GM19468 (cell line): ENCODE data around the gene MAP4K2.
"Not testable (repeated sequence)": the region's sequence is repeated elsewhere in the genome, so short reads cannot be mapped to it uniquely, and the experiment has no call there.

ENCODE experiments used
- ATAC-seq: cut with Tn5 transposase; IDR thresholded peaks from one replicate; pipeline ENCODE4 v1.9.1; 2021; ENCODE audit warnings: mild to moderate bottlenecking, moderate library complexity, moderate number of reproducible peaks; ENCODE audit not compliant: unreplicated experiment; ENCODE audit errors: extremely low read depth

The MAP4K2 gene

DNA sequence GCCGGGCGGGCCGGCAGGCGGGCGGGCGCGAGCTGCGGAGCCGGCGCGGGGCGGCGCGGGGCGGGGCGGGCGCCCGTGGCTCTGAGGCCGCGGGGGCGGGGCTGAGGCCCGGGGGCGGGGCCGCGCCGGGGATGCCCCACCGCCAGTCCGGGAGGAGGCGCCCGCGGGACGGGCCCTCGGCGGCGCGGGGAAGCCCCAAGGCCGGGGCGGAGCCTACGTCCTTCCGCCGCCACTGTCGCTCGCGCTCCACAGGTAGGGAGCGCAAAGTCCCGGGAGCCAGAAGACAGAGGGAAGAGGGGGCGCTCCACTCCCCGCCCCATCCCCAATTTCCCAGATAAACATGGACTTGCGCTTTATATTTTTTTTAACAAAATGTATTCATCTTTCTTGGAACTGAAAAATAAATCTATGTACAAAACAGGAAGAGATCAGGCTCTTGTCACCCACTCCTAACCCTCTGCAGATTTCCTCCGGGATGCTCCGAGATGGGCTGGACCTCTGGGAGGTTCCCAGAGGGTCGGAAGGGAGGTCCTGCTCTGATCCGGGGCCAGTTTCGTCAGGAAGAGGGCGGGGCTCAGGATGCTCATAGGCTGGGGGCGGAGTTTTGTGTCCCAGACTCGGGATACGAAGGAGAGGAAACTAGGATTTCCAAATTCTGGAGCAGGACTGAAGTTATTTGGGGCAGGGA, at the start of gene MAP4K2:
TSS of gene MAP4K2 (minus strand) at position 57 of the 688 bp plus-strand sequence. CDS start 65 bp downstream, outside the sequence.
- ATAC-seq = no peak

GRCh38 chr11:64851831-64852351, 48.9 kb upstream of the MAP4K2 start:
- no peak for ATAC-seq

DNA sequence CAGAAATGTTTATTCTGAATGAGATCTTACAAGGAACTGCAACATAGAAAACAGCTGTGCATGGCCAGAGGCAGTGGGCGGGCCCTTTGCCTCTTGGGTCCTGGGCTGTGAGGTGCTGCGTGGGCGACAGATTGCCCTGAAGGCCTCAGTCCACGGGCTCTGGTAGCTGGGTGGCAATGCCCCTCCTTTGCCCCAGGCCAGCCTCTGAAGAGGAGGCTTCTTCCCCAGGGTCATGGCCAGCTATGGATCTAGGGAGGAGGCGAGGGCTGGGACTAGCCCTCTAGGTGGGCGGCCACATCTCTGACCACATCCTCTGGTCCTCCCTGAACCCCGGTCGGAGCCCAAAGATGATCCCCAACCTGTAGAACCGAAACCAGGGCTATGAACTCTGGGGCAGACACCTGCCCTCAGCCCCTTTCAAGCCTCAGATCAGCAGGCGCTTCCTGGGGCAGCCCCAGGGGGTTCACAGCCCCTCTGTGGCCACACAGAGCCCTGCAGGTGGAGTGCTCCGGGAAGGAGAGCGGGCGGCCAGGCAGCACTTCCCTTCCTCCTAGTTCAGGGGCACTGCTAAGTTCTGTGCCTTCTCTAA, 48.1 kb upstream of the MAP4K2 start:
- ATAC-seq = peak; percentile 49

DNA sequence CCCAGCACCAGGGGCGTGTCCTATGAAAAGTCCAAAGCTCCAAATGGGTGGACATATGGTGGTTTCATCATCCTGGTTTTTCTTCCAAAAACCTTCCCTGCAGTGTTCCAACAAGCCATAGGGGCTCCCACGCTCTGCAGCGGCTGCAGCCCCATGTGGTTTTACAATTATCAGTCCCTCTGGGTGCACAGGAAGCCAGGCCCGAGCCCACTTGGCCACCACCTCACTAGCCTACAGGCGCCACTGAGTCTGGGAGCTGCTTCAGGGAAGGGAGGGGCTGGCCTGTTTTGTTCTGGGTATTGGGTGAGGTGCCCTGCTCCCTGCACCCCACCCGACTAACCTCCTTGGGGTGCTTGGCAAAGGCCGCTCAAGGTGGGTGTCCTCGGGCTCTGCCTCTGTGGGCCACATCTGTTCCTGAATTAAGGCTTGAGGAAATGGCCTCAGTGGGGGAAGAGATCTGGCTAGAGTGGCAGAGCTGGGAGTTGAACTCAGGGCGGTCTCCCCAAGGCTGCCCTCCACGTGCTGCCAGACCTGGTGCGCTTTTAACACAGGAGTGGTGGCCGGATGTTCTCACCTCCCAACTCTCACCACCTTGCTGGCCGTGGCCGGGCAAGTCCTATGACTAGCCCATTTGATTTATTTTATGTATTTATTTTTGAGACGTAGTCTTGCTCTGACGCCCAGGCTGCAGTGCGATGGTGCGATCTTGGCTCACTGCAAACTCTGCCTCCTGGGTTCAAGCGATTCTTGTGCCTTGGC, 46.8 kb upstream of the MAP4K2 start:
- ATAC-seq = no peak

DNA sequence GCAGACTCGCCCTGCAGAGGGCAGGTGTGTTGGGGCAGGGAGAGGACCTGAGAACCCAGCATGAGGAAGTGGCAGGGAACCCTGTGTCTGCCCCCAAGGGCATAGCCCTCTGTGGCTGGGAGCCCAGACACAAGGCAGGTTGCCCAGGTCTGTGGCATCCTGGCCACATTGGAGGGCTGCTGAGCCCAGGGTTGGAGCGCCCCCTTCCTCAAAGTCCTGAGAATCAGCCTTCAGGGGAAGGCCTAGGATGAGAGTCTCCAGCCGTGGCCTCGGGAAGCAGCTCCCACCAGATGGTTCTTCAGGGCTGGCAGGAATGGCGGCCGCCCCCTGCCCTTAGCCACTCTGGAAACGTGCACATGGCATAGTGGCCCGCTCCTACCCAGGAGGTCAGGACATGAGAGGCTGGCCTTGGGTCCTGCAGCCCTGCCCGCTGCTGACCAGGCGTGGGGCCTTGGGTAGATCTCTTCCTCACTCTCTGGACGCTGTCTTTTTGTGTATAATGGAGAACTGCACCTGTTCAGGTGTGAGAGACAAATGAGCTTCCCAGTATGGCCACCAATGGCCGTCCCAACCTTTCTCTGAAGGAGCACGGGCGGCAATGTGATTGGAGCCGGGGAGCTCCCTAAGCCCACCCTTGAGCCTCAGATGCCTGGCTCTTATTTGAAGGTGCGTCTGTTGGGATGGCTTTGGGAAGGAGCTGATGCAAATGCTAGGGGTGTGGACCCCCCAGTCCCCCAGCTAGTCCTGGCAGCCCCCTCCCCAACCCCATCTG, 46.0 kb upstream of the MAP4K2 start:
- no peak for ATAC-seq

GRCh38 chr11:64848214-64848825, 45.3 kb upstream of the MAP4K2 start:
- ATAC-seq = no peak

- no peak for ATAC-seq
These were observed 44.1 kb upstream of the MAP4K2 start for GRCh38 chr11:64846998-64847666.

DNA sequence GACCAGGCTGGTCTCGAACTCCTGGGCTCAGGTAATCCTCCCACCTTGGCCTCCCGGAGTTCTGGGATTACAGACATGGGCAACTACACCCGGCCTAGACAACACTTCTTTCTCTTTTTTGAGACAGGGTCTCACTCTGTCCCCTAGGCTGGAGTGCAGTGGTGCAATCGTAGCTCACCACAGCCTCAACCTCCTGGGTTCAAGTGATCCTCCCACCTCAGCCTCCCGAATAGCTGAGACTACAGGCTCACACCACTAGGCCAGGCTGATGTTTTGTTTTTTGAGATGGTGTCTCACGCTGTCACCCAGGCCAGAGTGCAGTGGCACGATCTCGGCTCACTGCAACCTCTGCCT, 42.7 kb upstream of the MAP4K2 start:
- not testable (repeated sequence) for ATAC-seq

DNA sequence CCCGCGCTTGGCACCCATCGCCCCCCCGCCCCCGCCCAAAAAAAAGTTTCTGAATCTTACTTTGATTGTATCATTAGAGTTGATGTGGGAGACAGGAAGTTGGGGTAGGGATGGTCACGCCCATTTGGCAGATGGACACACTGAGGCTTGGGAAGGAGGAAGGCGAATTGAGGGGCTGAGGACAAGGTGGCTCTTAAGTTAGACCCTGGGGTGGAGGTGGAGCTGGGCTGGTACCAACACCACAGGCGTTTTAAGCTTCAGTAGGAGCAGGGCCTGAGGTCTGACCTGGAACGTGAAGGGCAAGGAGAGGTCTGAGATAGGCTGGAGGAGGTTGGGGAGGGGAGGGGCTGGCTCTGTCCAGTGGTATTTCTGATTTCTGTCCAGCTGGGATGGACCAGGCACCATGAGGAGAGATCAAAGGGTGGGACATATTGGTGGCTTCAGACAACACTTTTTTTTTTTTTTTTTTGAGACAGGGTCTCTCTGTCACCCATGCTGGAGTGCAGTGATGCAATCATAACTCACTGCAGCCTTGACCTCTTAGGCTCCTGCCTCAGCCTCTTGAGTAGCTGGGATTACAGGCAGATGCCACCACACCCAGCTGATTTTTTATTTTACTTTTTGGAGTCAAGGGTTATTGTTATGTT, 42.2 kb upstream of the MAP4K2 start:
- no peak for ATAC-seq

DNA sequence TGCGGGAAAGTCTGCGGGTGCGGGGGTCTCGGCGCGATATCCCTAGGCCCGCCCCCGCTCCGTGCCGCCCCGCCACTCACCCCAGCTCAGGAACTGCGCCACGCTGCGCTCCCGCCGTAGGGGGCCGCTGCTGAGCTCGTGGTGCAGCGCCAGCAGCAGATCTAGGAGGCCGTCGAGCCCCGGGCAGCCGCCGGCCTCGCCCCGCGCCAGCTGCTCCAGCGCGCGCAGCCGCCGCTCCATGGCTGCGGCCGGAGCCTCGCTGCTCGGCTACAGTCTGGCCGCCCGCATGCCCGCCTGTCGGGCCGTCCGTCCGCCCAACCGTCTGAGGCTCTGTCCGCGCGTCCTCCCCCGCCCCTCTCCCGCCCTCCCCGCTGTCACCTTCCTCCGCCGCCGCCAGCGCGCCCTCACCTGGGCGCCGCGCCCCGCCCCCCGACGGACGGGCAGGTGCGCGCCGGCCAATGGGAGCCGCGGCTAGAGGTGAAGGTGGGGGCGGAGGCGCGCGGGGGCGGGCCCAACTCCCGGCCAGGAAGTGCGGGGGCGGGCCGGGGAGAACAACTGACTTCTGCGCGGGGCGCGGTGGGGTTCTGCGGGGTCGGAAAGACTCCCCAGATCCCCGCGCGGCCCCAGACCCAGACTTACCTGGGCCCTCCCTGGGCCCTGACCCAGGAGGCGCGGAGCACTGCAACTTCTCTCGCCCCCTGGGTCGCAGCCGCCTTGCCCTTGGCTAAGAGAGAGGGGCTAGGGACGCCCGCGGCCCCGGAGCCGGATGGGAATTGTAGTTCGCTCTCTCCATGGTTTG, 41.5 kb upstream of the MAP4K2 start, which contains the start of gene CDC42BPG:
TSS of gene CDC42BPG (minus strand) at position 324 of the 799 bp plus-strand sequence. CDS start at position 240, 84 bp downstream.
- ATAC-seq = no peak

GRCh38 chr11:64843686-64844329, 40.8 kb upstream of the MAP4K2 start:
- no peak for ATAC-seq

DNA sequence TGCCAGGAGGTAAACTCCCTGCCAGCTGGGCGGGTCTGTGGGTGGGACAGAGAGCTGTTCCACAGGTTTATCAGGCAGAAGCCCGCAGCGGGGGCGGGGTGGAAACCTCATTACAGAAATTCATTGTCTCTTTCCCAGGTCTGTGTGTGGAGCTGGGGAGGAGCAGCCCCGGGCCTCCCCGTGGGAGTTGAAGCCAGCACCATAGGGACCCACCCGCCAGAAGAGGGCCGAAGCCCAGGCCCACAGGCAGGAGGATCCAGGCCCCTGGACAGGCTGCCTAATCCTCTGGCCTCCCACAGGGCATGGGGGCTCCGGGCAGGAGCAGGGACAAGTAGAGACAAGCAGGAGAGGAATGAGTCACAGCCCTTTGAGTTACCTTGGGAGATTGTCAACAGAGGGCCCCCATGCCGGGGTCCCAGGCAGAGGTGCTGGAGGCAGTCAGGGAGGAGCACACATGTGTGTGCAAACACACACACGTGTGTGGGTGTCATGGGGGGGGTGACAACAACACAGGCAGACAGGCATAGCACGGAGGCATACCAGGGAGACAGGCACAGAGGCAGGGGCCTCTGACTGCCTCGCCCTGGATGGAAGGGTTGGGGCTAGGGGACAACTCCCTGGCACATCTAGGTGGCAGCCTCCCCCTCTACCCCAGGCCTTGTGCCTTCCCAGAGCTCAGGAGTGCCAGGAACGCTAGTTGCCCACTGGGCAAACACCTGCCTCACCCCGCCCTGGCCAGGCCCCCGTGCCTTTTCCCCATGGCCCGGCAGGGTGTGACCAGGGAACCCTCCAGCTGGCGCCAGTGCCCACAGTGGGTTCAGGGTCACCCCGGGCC, 40.1 kb upstream of the MAP4K2 start:
- no peak for ATAC-seq

DNA sequence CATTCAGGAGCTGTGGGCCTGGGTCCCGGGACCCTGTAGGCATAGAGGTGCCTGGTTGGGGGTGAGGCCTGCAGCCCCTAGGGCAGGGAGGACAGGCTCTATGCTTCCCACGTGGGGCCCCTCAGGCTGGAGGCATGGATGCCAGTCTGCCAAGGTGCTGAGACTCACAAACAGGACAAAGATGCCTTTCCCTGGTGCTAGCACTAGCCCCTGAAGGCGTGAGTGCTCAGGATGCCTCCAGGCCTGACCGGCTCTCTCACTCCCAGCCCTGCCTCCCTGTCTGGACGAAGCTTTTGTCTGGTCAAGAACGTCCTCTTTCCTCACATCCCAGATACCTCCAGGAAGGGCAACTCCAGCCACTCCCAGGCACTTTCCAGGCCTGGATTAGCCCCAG, 39.3 kb upstream of the MAP4K2 start:
- no peak for ATAC-seq

GRCh38 chr11:64841592-64842365, 38.8 kb upstream of the MAP4K2 start:
- no peak for ATAC-seq

- ATAC-seq = no peak
These were observed 37.1 kb upstream of the MAP4K2 start for GRCh38 chr11:64839887-64840782.
